Suppressor macrophage treated with lipopolysaccharide for 4 hours (primary cell): ENCODE results near the gene TMEM169.
"Not testable (repeated sequence)": the region's sequence is repeated elsewhere in the genome, so short reads cannot be mapped to it uniquely, and the experiment has no call there.

ENCODE experiments used
- DNase-seq: peaks from one replicate; pipeline ENCODE4 v3.0.0-alpha.2; 2020

TMEM169 gene

DNA sequence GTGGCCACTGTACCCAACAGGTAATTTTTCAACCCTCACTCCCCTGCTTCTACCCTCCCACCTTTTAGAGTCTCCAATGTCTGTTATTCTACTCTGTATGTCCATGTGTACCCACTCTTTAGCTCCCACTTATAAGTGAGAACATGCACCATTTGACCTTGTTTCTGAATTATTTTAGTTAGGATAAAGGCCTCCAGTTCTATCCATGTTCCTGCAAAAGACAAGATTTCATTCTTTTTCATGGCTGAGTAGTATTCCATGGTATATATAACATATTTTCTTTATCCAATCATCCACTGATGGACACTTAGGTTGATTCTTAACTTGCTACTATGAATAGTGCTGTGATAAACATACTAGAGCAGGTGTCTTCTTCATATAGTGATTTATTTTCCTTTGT, 9.2 kb upstream of the TMEM169 start:
- no peak for DNase-seq

GRCh38 chr2:216073773-216074172, 7.9 kb upstream of the TMEM169 start:
- no peak for DNase-seq

GRCh38 chr2:216074380-216074779, 7.3 kb upstream of the TMEM169 start:
- no peak for DNase-seq

GRCh38 chr2:216074794-216075193, 6.9 kb upstream of the TMEM169 start:
- no peak for DNase-seq

DNA sequence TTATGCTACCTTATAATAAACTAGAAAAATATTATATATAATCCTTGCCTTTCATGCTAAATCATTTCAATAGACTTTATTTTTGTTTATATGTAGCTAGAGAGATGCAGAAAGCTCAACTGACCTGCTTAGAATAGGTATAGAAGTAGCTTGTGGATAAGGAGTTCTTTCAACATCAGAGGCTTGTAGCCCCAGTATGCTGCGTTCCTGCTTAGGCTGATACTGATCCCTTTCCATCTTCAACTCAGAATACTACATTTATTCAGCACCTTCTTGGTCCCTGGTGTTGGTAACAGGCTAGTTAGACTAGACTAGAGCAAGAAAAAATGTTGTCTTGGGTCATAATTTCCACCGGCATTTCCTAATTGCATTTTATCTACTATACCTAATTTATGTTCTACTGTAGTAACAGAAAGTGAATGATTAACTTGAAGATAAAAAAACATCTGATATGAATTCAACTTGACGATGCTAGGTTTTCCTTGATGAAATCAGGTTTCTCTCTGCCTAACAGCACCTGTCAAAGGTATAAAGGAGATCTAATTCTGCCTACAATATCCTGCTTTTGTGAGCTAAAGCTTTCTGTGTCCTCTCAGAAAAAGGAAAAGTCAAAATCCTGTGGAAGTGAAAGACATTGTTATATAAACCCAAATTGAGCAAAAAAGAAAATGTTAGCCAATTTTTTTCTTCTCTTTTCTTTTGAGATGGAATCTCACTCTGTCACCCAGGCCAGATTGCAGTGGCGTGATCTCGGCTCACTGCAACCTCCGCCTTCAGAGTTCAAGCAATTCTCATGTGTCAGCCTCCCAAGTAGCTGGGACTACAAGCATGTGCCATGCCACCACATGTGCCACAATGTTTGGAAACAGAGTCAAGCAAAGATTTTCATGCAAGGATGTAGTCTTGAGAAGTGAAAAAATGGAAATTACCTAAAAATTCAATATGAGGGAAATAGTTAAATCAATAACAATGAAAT, 5.9 kb upstream of the TMEM169 start:
- no peak for DNase-seq

- DNase-seq: no peak
Measured at GRCh38 chr2:216078776-216079175, 2.9 kb upstream of the TMEM169 start.

DNA sequence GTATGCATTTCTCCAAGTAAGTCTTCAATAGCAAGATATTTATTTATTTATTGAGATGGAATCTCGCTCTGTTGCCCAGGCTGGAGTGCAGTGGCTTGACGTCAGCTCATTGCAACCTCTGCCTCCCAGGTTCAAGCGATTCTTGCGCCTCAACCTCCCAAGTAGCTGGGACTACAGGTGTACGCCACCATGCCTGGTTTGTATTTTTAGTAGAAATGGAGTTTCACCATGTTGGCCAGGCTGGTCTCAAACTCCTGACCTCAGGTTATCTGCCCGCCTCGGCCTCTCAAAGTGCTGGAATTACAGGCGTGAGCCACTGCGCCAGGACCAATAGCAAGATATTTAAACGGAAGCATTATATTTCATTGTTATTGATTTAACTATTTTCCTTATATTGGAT, 1.7 kb upstream of the TMEM169 start:
- DNase-seq: not testable (repeated sequence)

DNA sequence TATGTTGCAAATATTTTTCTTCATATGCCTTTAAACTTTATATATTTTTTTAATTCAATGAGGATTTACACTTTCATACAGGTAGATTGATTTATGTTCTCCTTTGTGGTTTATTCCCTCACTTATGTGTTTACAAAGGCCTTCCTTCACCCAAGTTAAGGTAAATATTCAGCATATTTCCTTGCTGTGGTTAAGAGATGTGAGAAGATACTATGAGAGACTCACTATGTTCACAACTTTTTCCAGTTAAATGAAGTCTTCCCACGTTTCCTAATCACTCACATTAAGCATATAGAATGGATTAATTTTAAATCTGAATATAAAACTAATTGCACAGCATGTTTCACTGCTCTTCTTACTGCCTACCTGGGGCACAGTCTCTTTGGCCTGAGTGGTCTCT, 707 bp upstream of the TMEM169 start:
- DNase-seq: no peak

DNA sequence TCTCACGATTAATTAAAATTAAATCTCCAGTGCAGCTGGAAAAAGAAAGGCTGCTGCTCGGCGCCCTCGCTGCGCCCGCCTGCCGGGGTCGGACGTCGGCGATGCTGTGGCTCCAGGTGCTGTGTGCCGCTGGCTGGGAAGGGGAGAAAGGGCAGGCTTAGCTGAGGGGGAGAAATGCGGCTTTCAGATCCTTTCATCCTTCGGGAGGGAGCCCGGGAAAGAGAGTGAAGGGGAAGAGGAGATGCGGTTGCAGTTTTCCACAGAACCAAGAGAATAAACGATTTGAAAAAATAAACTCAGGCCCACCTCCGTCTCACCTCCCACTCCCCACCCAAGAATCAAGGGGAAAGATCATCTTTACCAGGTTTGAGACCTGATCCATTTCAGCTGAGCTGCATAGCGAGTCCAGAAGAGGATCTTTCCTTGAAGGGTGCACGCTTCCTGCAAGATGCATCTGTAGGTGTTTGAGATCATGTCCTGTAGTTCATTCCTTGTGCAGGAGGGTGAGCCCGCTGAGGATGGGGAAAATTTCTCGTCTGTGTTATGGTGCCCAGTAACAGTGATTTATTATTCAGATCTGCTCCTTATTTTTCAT, 495 bp downstream of the TMEM169 start:
- DNase-seq: no peak

DNA sequence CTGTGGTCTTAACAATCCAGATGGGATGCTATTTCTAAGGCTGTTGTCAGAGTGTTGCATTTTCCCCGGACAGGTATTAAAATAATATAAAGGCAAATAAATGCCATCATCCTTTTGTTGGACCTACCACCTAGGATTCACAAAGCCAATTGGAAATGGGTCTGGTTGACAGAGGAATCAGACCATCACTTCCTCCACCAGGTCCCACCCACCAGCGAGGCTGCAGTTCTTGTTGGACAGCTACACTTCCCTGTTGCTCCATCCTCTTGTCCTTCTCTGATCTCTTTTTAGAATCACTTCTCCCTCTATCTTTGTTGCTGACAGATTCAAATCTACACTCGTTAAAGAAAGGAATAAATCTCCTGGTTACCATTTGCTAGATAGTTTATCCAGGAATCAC, 1.1 kb downstream of the TMEM169 start:
- peak; percentile 60 for DNase-seq

DNA sequence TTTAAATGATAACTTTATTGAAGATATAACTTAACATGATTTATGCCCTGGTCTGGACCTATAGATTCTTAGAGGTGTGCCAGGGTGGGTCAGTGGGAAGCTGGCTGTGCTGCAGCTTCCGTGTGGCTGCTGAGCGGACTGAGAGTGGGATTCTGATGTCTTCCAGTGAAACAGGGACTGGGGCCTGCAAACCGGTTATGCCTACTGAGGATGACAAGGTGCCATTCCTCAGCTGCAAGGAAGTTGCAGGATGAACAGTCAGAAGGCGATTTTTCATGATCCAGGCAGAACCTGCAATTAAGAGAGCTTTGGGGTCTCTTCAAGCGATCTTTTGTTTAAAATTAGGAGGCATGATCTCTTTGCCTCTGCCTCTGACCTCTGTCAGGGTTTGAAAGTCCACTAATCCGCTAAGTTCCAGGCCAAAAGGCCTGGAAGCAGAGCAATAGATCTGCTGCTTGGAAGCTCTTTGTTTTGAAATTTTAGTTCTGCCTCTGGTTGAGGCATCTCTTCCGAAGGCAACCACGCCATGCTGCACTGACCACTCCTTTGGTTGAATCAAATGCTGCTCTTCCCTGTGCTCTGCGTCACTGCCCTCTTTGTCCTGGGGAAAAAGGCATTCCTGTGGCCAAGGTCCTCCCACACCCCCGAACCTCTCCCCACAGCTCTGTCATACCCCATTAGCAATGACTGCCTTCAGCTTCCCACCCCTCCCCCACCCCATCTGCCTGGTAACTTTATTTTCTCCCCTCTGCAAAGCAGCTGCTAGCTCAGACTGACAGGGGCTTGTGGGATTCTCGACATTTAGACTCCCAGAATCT, 2.0 kb downstream of the TMEM169 start:
- DNase-seq: no peak

DNA sequence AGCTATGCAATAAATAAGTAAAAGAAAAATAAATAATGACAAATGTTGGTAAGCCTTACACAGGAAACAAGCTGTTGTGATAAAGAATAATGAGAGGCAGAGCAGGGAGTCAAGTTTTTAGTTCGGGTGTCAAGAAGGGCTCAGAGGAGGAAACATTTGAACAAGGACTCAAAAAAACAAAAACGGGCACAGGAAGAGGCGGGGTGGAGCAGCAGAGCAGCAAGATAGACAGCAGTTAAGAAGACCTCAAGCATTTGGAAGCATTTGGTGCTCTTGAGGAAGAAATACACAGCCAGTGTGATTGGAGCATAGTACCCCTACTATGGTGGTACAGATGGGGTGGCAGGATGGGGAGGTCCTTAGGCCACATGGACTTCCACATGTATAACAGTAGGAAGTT, 2.8 kb downstream of the TMEM169 start:
- no peak for DNase-seq

DNA sequence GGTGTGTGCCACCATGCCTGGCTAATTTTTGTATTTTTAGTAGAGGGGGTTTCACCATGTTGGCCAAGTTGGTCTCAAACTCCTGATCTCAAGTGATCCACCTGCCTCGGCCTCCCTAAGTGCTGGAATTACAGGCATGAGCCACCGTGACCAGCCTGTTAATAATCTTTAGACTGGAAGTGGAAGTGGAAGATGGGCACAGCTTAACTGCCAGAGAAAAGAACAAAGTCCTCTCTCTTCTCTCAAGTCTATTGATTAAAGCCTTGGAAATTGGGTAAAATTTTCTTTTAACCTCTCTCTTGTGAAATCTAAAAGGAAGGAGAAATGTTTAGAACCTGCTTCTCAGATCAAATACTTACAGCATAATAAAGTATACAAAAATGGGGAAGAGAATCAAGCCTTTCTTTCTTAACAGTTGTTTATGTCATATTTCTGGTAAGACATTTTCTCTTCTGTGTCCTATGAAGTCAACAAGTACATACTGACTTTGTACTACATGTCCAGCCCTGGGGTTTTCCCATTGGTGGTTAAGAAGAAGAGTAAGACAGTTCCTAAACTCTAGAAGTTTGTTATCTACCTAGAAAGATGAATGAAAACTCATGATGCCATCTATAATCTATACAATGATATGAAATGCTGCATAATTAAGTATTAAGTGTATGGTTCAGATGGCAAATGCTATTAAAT, 4.6 kb downstream of the TMEM169 start:
- DNase-seq: peak; percentile 45

DNA sequence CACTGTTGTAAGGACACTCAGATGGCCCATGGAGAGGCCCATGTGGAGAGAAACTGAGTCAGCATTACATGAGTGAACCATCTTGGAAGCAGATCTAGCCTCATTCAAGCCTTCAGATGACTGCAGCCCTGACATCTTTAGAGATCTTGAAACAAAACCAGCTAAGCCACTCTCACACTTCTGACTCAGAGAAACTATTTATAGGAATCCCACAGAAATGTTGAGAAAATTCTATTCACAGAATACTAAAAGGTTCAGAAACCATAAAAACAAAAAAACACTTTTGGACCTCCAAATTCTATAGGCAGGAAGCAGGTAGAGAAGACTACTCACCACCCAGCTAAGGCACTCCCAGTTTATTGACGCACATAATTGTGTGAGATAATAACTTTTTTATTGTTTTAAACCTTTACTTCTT, 8.7 kb downstream of the TMEM169 start:
- DNase-seq: no peak

DNA sequence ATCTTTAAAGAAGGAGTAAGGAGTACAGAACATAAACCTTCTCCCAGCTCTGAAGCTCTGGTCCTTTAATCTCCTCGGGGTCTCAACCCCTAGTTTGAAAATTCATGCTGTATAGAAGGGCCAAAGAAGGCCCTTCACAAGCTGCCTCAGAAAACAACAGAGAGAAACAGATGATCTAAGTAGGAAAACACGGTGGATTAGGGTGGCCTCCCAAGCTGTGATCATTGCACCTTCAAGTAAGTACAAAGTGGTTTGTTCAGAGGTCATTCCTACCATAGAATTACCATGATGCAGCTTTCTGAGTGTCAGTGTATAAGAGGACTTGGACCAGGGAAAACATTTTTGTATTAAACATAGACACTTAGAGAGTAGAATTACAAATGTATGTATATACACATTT, 10.9 kb downstream of the TMEM169 start:
- DNase-seq: no peak

GRCh38 chr2:216094701-216095100, 13.0 kb downstream of the TMEM169 start:
- no peak for DNase-seq

GRCh38 chr2:216098421-216099334, 17.0 kb downstream of the TMEM169 start:
- no peak for DNase-seq

DNA sequence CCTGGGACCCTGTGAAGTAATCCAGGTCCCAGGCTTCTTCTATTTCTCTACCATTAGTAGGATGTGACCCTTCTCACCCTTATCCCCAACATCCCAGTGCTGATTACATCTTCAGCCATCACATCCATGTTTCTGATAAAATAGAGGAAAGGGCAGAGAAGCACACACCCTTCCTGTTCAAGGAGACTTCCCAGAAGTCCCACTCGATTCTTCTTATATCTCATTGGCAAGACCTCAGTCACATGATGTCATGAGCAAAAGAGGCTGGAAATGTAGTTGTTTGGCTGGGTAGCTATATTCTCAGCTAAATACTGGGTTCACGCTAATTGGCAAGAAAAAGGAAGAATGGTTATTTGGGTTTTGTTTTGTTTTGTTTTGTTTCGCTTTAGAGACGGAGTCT, 19.4 kb downstream of the TMEM169 start:
- DNase-seq: no peak

DNA sequence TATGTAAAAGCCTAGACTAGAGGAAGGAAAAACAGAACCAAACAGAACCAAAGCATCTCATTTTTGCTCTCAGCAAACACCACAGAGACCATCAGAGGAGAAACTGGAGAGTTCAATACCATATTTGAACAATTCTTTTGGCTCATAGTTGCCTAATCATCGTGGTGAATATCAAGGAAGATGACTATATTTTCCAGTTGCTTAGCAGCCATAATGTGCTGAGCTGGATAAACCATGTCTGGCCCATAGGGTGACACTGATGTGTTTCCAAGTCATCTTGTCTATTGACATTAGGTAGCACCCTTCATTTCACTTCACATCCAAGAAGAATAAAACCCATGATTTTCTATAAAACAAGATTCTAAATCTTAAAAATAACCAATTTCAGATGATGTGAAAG, 21.5 kb downstream of the TMEM169 start:
- no peak for DNase-seq

GRCh38 chr2:216104691-216105090, 23.0 kb downstream of the TMEM169 start:
- no peak for DNase-seq

DNA sequence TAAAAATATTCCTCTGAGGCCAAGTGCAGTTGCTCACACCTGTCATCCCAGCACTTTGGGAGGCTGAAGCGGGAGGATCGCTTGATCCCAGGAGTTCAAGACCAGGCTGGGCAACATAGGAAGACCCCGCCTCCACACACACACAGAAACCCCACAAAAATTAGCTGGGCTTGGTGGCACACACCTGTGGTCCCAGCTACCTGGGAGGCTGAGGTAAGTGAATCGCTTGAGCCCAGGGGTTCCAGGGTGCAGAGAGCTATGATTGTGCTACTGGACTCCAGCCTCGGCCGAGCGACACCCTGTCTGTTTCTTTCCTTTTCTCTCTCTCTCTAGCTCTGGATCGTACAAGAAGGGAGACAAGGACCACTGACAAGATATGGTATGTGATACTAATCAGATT, 25.6 kb downstream of the TMEM169 start:
- DNase-seq: no peak

DNA sequence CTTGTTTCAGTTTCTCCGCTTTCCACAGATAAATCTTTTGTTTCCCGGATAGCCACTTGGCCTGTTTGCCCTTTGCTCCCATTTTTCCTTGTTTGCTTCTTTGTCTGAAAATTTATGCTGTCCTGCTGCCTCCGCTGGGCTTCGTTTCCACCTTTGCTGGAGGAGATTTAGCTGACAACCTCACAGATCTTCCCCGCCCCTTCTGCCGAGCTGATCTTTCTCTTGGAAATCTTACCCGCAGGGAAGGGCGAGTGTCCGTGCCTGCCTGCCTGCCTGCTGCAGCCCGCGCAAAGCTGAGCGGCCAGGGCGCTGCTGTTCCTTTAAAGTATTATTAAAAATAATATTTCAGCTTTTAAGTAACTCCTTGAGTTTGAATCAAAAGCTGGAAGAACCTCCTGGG, 26.0 kb downstream of the TMEM169 start:
- DNase-seq: no peak
